Measurements from ENCODE around the gene TNFAIP1.

- no peak for TF ChIP-seq CTCF (IDR thresholded peaks at IDR 0.05)
- no peak for TF ChIP-seq ZFX (IDR thresholded peaks at IDR 0.05; ENCODE audit: borderline replicate concordance)
These were observed 50.8 kb downstream of the TNFAIP1 start for GRCh38 chr17:28386391-28386790.
